NT2/D1 (cell line): ENCODE measurements around the gene AGT.

ENCODE experiments used
- SUZ12 ChIP-seq: IDR thresholded peaks from 2 replicates; pipeline ENCODE4 v1.6.1; 2011; ENCODE audit not compliant: insufficient read length, insufficient read depth; ENCODE audit errors: extremely low read depth
- YY1 ChIP-seq: IDR thresholded peaks from 2 replicates; pipeline ENCODE4 v1.6.1; 2011; ENCODE audit not compliant: insufficient read length, insufficient read depth
- ZNF274 ChIP-seq: IDR thresholded peaks from 2 replicates; pipeline ENCODE4 v1.6.1; 2011; ENCODE audit warnings: mild to moderate bottlenecking, low read depth, low read length

DNA sequence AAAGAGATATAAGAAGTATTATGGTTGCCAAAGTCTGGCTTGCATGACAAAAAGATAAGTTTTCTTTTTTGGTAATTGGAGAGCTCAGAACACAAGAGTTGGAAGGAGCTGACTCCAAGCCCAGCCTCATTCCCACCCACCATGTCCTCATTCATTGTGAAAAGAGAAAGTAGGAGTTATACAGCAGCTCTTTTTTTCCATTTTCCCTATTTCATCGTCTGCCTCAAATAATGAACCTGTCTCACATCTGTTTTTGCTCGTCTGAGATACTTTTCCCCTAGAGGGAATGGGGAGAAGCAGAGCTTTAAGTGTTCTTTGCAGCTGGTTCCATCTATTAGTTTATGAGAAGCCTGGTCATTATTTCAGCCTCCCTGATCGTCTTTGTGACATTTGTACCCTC lies 34.7 kb downstream of the AGT start:
- TF ChIP-seq YY1 (no peak), ZNF274 (no peak), SUZ12 (no peak)
